ENCODE results near the gene SERTAD4.

Gene SERTAD4

GRCh38 chr1:210214573-210215409 is 17.8 kb upstream of the SERTAD4 start:
- Mint-ChIP-seq H3K4me3 (no peak overlapping the region), H3K9me3 (no peaks in the 10 kb centered on the region), H3K36me3 (ENCODE audit: low read depth) (no peaks in the 10 kb centered on the region), H3K4me1 (no peaks in the 10 kb centered on the region), H3K27ac (no peak overlapping the region), H3K27me3 (ENCODE audit: low read depth, poor library complexity) (peaks cover 10% of the 10 kb centered on the region)
- TF ChIP-seq CTCF (IDR thresholded peaks at IDR 0.05) = no peak
- DNase-seq = no peak

- H3K27me3 Mint-ChIP-seq (ENCODE audit: low read depth, poor library complexity) = peaks cover 17% of the 10 kb centered on the region
- no peak overlapping the region for H3K27ac Mint-ChIP-seq
- no peak overlapping the region for H3K4me3 Mint-ChIP-seq
- H3K4me1 Mint-ChIP-seq = peaks cover 5% of the 10 kb centered on the region
- no peaks in the 10 kb centered on the region for H3K36me3 Mint-ChIP-seq (ENCODE audit: low read depth)
- H3K9me3 Mint-ChIP-seq = no peaks in the 10 kb centered on the region
- TF ChIP-seq CTCF (IDR thresholded peaks at IDR 0.05) = no peak
- DNase-seq = no peak
These were observed 15.1 kb upstream of the SERTAD4 start for GRCh38 chr1:210217482-210217881.

DNA sequence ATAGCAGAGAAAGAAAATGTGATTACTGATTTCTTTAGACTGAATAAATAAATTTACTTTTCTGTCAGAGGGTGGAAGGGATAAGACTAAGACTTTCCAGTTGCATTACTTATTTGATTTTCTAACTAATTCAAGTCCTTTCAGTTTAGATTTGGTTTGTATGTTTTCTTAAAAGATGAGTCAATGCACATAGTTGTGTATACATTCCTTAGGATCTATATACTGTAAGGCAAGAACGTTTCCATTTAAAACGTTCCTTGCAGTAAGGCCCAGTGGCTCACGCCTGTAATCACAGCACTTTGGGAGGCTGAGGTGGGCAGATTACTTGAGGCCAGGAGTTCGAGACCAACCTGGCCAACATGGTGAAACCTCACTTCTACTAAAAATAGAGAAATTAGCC is 14.5 kb upstream of the SERTAD4 start:
- H3K36me3 Mint-ChIP-seq (ENCODE audit: low read depth) = no peaks in the 10 kb centered on the region
- no peak overlapping the region for H3K27ac Mint-ChIP-seq
- no peak for DNase-seq
- H3K9me3 Mint-ChIP-seq = no peaks in the 10 kb centered on the region
- H3K27me3 Mint-ChIP-seq (ENCODE audit: low read depth, poor library complexity) = peaks cover 17% of the 10 kb centered on the region
- no peak overlapping the region for H3K4me3 Mint-ChIP-seq
- TF ChIP-seq CTCF (IDR thresholded peaks at IDR 0.05) = no peak
- peaks cover 10% of the 10 kb centered on the region for H3K4me1 Mint-ChIP-seq

- Mint-ChIP-seq H3K36me3 (ENCODE audit: low read depth) (no peaks in the 10 kb centered on the region), H3K27me3 (ENCODE audit: low read depth, poor library complexity) (peaks cover 14% of the 10 kb centered on the region), H3K4me3 (peak overlapping the region; percentile 17), H3K4me1 (peaks cover 21% of the 10 kb centered on the region), H3K27ac (peak overlapping the region; percentile 64), H3K9me3 (no peaks in the 10 kb centered on the region)
- no peak for TF ChIP-seq CTCF (IDR thresholded peaks at IDR 0.05)
- DNase-seq = no peak
These were observed 10.1 kb upstream of the SERTAD4 start for GRCh38 chr1:210222340-210223006.

- Mint-ChIP-seq H3K4me3 (no peak overlapping the region), H3K27me3 (ENCODE audit: low read depth, poor library complexity) (peaks cover 12% of the 10 kb centered on the region), H3K27ac (peak overlapping the region; percentile 71), H3K36me3 (ENCODE audit: low read depth) (no peaks in the 10 kb centered on the region), H3K4me1 (peaks cover 21% of the 10 kb centered on the region), H3K9me3 (no peaks in the 10 kb centered on the region)
- TF ChIP-seq CTCF (IDR thresholded peaks at IDR 0.05) = no peak
- DNase-seq = peak; percentile 29
These were observed 9.2 kb upstream of the SERTAD4 start for GRCh38 chr1:210223226-210223904.
